Vagina (tissue), 2 donors: ENCODE measurements around the gene KCNJ4. TPM values are rescaled to one million over a fixed set of nuclear protein-coding genes. Genes with fewer than 3 reads are reported as not detected.

Source experiments
- DNase-seq, 2 donors: peaks; one replicate each; pipeline ENCODE4 v3.0.0-alpha.2; 2017; ENCODE audit errors: extremely low spot score in 2 of 2
- H3K27ac ChIP-seq: fragments of 200-600 bp; sonication (generic); one replicate; pipeline ENCODE4 v1.5.1; 2019
- H3K27me3 ChIP-seq: fragments of 200-600 bp; sonication (generic); one replicate; pipeline ENCODE4 v1.5.1; 2019
- H3K36me3 ChIP-seq, 2 donors: fragments of 200-600 bp; sonication (generic); one replicate each; pipeline ENCODE4 v1.5.1; 2017 to 2019
- H3K4me1 ChIP-seq: fragments of 200-600 bp; sonication (generic); one replicate; pipeline ENCODE4 v1.5.1; 2019
- H3K4me3 ChIP-seq, 2 donors: fragments of 200-600 bp; sonication (generic); 1 replicate in 1 of 2; 2 replicates in 1 of 2; pipeline ENCODE4 v1.5.1; 2016 to 2019
- H3K9me3 ChIP-seq: fragments of 200-600 bp; sonication (generic); one replicate; pipeline ENCODE4 v1.5.1; 2019
- POLR2A ChIP-seq, 2 donors: fragments of 450-650 bp; IDR thresholded peaks; one replicate each; pipeline ENCODE4 v1.6.1; 2017; ENCODE audit warnings: antibody characterized with exemption in 2 of 2, mild to moderate bottlenecking in 2 of 2, moderate library complexity in 2 of 2
- POLR2AphosphoS5 ChIP-seq, 2 donors: sonication (generic); formaldehyde crosslinking; IDR thresholded peaks; one replicate each; pipeline ENCODE4 v1.9.0; 2017; ENCODE audit warnings: antibody characterized with exemption in 2 of 2, mild to moderate bottlenecking in 2 of 2, low read depth in 1 of 2; ENCODE audit not compliant: insufficient read depth in 1 of 2
- intact Hi-C: fragments of 100-400 bp; cut with DNase I; formaldehyde crosslinking; loops from one replicate; pipeline ENCODE4 v1.15.1; 2023
- total RNA-seq: library from RNA; depleted of rRNA; stranded (reverse); fragments of >200 nt; gene quantifications from one replicate; pipeline ENCODE4 v1.2.3, GENCODE V29; 2016
- TF ChIP-seq, protein P1 (sequence below), 3 experiments: fragments of 450-650 bp in 2 of 3; fragments of 200-600 bp in 1 of 3; sonication (generic) in 1 of 3; IDR thresholded peaks; one replicate each; pipeline ENCODE4 v1.5.1; 2017 to 2019; ENCODE audit warnings: antibody characterized with exemption in 3 of 3, mild to moderate bottlenecking in 2 of 3, moderate library complexity in 2 of 3

KCNJ4 gene
- total RNA-seq, 1 donor from 2014 or later: not detected

- no peak overlapping the region for H3K4me3 ChIP-seq
- DNase-seq: no peak
- TF ChIP-seq POLR2AphosphoS5 (IDR thresholded peaks at IDR 0.05; ENCODE audit: insufficient read depth in 1 of 2, low read depth in 1 of 2): no peak
- TF ChIP-seq, protein P1, sequence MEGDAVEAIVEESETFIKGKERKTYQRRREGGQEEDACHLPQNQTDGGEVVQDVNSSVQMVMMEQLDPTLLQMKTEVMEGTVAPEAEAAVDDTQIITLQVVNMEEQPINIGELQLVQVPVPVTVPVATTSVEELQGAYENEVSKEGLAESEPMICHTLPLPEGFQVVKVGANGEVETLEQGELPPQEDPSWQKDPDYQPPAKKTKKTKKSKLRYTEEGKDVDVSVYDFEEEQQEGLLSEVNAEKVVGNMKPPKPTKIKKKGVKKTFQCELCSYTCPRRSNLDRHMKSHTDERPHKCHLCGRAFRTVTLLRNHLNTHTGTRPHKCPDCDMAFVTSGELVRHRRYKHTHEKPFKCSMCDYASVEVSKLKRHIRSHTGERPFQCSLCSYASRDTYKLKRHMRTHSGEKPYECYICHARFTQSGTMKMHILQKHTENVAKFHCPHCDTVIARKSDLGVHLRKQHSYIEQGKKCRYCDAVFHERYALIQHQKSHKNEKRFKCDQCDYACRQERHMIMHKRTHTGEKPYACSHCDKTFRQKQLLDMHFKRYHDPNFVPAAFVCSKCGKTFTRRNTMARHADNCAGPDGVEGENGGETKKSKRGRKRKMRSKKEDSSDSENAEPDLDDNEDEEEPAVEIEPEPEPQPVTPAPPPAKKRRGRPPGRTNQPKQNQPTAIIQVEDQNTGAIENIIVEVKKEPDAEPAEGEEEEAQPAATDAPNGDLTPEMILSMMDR (IDR thresholded peaks at IDR 0.05): no peak
- no peak for TF ChIP-seq POLR2A (IDR thresholded peaks at IDR 0.05)
- H3K27me3 ChIP-seq: no peaks in the 10 kb centered on the region
- no peaks in the 10 kb centered on the region for H3K9me3 ChIP-seq
- no peak overlapping the region for H3K27ac ChIP-seq
- no peaks in the 10 kb centered on the region for H3K36me3 ChIP-seq
- H3K4me1 ChIP-seq: peaks cover 19% of the 10 kb centered on the region
- intact Hi-C loops: no loop called here
Observed at GRCh38 chr22:38462960-38463784, 8.2 kb upstream of the KCNJ4 start.

DNA sequence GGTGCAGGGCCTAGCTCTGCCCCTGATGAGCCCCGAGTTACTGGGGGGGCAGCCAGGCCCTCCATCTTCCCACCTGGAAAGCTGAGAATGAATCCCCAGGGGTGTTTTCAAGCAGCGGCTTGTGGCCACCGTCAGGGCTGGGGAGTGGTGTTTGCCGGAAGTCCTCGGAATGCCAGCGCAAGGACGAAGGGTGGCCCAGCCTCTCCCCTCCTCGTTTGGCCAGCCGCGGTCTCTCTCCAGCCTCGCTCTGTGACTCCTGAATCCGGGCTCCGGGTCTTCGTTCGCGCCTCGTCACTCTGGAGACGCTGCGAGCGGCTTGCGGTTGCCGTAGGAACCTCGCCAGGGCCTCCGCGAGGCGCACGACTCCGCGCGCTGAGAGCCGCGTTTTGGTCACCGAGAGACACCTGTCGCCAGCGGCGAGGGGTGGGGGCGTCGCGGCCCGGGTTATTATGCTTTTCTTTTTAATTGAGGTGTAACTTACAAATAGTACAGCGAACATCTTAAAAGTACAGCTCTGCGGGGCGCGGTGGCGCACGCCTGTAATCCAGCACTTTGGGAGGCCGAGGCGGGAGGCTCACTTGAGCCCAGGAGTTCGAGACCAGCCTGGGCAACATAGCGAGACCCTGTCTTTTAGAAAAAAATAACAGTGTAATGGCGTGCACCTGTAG is 6.5 kb upstream of the KCNJ4 start:
- Histone ChIP-seq H3K27me3 (no peaks in the 10 kb centered on the region), H3K9me3 (no peaks in the 10 kb centered on the region), H3K4me1 (peaks cover 11% of the 10 kb centered on the region), H3K36me3 (no peaks in the 10 kb centered on the region), H3K4me3 (peak overlapping the region; percentile 1 to 9), H3K27ac (no peak overlapping the region)
- TF ChIP-seq POLR2AphosphoS5 (IDR thresholded peaks at IDR 0.05; ENCODE audit: insufficient read depth in 1 of 2, low read depth in 1 of 2): peak in 1 of 2 donors; percentile 33
- TF ChIP-seq, protein P1 (IDR thresholded peaks at IDR 0.05): no peak
- intact Hi-C loops: no loop called here
- no peak for DNase-seq

- Histone ChIP-seq H3K27me3 (no peaks in the 10 kb centered on the region), H3K9me3 (no peaks in the 10 kb centered on the region), H3K4me3 (peak overlapping the region in 1 of 2 donors; percentile 1), H3K4me1 (peaks cover 11% of the 10 kb centered on the region), H3K27ac (no peak overlapping the region), H3K36me3 (no peaks in the 10 kb centered on the region)
- intact Hi-C loops: no loop called here
- no peak for DNase-seq
- TF ChIP-seq POLR2AphosphoS5 (IDR thresholded peaks at IDR 0.05; ENCODE audit: insufficient read depth in 1 of 2, low read depth in 1 of 2): no peak
- TF ChIP-seq POLR2A (IDR thresholded peaks at IDR 0.05): no peak
- TF ChIP-seq, protein P1 (IDR thresholded peaks at IDR 0.05): no peak
Observed at GRCh38 chr22:38461057-38461413, 6.0 kb upstream of the KCNJ4 start.

DNA sequence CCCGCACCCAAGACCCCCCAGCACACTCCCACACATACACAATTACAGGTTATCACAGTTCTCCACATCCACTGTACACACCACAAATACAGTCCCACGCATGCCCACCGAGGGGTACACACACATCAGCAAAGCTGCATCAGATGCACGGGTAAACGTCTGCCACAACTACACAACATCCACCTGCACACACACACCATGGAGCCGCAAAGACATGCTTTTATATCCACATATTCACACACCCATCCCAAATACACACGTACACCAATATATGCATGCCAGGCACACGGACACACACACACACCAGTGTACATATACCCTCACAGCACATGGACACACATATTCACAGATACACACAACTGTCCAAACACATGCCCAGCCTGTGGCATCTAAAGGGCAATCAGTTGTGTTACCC is 5.4 kb upstream of the KCNJ4 start:
- Histone ChIP-seq H3K27ac (no peak overlapping the region), H3K27me3 (no peaks in the 10 kb centered on the region), H3K9me3 (no peaks in the 10 kb centered on the region), H3K36me3 (no peaks in the 10 kb centered on the region), H3K4me1 (peaks cover 11% of the 10 kb centered on the region), H3K4me3 (no peak overlapping the region)
- TF ChIP-seq POLR2AphosphoS5 (IDR thresholded peaks at IDR 0.05; ENCODE audit: insufficient read depth in 1 of 2, low read depth in 1 of 2) (no peak), POLR2A (IDR thresholded peaks at IDR 0.05) (no peak)
- TF ChIP-seq, protein P1 (IDR thresholded peaks at IDR 0.05): no peak
- intact Hi-C loops: no loop called here
- DNase-seq: no peak
